ENCODE data around the gene ARHGAP45. TPM values are rescaled to one million over a fixed set of nuclear protein-coding genes. Genes with fewer than 3 reads are reported as not detected.
A peak's percentile ranks its signal among the peaks of the same experiment; 100 is the strongest.

The ARHGAP45 gene
- total and polyA plus RNA-seq, 2 donors from 2014 or later: 11.8 to 50.0 TPM

- TF ChIP-seq CTCF (IDR thresholded peaks at IDR 0.05; ENCODE audit: borderline replicate concordance, extremely low read depth, insufficient read depth): no peak
- no peaks in the 10 kb centered on the region for H3K27me3 ChIP-seq (ENCODE audit: control insufficient read depth, insufficient read depth, low read length)
- no peak overlapping the region for H3K4me3 ChIP-seq (ENCODE audit: low read length in 3 of 3)
- intact Hi-C loops (cut with DNase I): no loop called here
- H3K9ac ChIP-seq (ENCODE audit: low read length in 3 of 3): no peak overlapping the region
- peaks cover 0 to 4% (median 0%) of the 10 kb centered on the region in 3 donors for H3K36me3 ChIP-seq (ENCODE audit: control insufficient read depth in 2 of 3, insufficient read depth in 3 of 3, low read length in 3 of 3)
- no peaks in the 10 kb centered on the region for H3K4me1 ChIP-seq (ENCODE audit: control insufficient read depth in 2 of 3, insufficient read depth in 2 of 3, low read depth in 1 of 3, low read length in 3 of 3)
- DNase-seq: peak in 1 of 5 donors; percentile 37
- H3K27ac ChIP-seq (ENCODE audit: low read depth in 2 of 2, low read length in 2 of 2): no peak overlapping the region
- peaks cover 0 to 24% (median 7%) of the 10 kb centered on the region in 3 donors for H3K9me3 ChIP-seq (ENCODE audit: control insufficient read depth in 2 of 3, insufficient read depth in 1 of 3, low read length in 3 of 3)
- FAIRE-seq: no peak
Measured at GRCh38 chr19:1053176-1054101, 13.5 kb upstream of the ARHGAP45 start.

DNA sequence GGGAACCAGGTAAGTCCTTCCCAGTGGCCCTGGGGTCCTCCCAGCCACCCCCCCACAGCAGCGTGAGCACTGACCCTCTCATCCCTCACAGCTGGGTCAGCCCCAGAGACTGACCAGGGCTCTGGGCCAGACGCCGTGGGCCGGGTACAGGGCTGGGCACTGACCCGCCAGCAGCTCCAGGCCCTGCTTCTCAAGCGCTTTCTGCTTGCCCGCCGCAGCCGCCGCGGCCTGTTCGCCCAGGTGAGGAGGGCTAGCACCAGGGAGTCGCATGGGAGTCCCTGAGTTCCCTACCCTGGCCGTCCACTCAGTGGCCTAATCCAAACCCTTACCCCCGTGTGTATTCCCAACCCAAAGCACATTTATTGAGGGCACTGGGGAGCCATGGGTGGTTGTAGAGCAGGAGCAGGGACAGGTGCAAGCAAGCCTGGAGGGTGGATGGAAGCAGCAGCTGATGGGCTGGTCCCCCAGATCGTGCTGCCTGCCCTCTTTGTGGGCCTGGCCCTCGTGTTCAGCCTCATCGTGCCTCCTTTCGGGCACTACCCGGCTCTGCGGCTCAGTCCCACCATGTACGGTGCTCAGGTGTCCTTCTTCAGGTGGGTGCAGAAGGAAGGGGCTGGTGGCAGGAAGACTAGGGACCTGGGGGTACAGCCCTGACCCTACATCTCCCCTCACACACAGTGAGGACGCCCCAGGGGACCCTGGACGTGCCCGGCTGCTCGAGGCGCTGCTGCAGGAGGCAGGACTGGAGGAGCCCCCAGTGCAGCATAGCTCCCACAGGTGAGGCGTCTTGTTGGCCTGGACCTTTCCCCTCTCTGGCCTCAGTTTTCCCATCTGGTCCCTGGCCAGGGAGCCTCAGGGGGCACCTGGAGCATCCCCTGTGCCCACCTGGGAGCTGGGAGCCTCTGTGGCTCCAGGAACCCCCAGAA lies 12.6 kb upstream of the ARHGAP45 start:
- no peak for TF ChIP-seq CTCF (IDR thresholded peaks at IDR 0.05; ENCODE audit: borderline replicate concordance, extremely low read depth, insufficient read depth)
- Histone ChIP-seq H3K9me3 (ENCODE audit: control insufficient read depth in 2 of 3, insufficient read depth in 1 of 3, low read length in 3 of 3) (peaks cover 0 to 29% (median 7%) of the 10 kb centered on the region in 3 donors), H3K27me3 (ENCODE audit: control insufficient read depth, insufficient read depth, low read length) (no peaks in the 10 kb centered on the region), H3K36me3 (ENCODE audit: control insufficient read depth in 2 of 3, insufficient read depth in 3 of 3, low read length in 3 of 3) (peaks cover 0 to 8% (median 0%) of the 10 kb centered on the region in 3 donors), H3K9ac (ENCODE audit: low read length in 3 of 3) (no peak overlapping the region), H3K27ac (ENCODE audit: low read depth in 2 of 2, low read length in 2 of 2) (no peak overlapping the region), H3K4me3 (ENCODE audit: low read length in 3 of 3) (no peak overlapping the region), H3K4me1 (ENCODE audit: control insufficient read depth in 2 of 3, insufficient read depth in 2 of 3, low read depth in 1 of 3, low read length in 3 of 3) (no peaks in the 10 kb centered on the region)
- intact Hi-C loops (cut with DNase I): no loop called here
- no peak for DNase-seq
- no peak for FAIRE-seq

DNA sequence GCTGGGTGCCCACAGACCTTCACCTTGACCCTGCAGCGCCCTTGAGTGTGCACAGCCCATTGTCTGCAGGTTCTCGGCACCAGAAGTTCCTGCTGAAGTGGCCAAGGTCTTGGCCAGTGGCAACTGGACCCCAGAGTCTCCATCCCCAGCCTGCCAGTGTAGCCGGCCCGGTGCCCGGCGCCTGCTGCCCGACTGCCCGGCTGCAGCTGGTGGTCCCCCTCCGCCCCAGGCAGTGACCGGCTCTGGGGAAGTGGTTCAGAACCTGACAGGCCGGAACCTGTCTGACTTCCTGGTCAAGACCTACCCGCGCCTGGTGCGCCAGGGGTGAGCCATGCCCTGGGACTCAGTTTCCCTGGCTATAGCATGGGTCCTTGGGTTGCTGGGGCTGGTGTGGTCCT lies 11.9 kb upstream of the ARHGAP45 start:
- Histone ChIP-seq H3K36me3 (ENCODE audit: control insufficient read depth in 2 of 3, insufficient read depth in 3 of 3, low read length in 3 of 3) (peaks cover 0 to 8% (median 0%) of the 10 kb centered on the region in 3 donors), H3K9me3 (ENCODE audit: control insufficient read depth in 2 of 3, insufficient read depth in 1 of 3, low read length in 3 of 3) (peaks cover 0 to 29% (median 7%) of the 10 kb centered on the region in 3 donors), H3K4me3 (ENCODE audit: low read length in 3 of 3) (no peak overlapping the region), H3K27ac (ENCODE audit: low read depth in 2 of 2, low read length in 2 of 2) (no peak overlapping the region), H3K9ac (ENCODE audit: low read length in 3 of 3) (no peak overlapping the region), H3K4me1 (ENCODE audit: control insufficient read depth in 2 of 3, insufficient read depth in 2 of 3, low read depth in 1 of 3, low read length in 3 of 3) (no peaks in the 10 kb centered on the region), H3K27me3 (ENCODE audit: control insufficient read depth, insufficient read depth, low read length) (no peaks in the 10 kb centered on the region)
- intact Hi-C loops (cut with DNase I): no loop called here
- DNase-seq: no peak
- no peak for FAIRE-seq
- no peak for TF ChIP-seq CTCF (IDR thresholded peaks at IDR 0.05; ENCODE audit: borderline replicate concordance, extremely low read depth, insufficient read depth)

All from kidney (tissue), 14 donors.